ENCODE results near the gene ZBTB16.

The ZBTB16 gene

GRCh38 chr11:114109206-114110090 is 49.9 kb downstream of the ZBTB16 start:
- no peak for FAIRE-seq

DNA sequence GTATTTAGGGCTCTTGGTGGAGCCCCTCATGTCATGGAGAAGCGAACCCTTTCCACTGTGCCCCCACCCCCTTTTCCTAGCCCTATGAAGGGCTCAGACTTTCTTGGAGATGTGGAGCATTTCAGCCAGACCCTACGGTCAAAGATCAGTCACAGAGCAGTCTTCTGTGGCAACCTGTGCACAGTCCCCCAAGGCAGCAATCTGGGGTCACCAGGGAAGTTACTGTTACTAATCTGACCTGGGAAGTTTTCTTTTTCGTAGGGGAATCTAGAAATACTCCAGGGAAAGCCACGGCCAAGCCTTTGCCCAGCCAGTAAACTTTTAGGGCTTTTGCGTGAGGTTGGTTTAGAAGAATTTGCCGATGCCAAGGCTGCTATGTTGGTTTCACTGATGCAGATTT is 50.6 kb downstream of the ZBTB16 start:
- no peak for FAIRE-seq

DNA sequence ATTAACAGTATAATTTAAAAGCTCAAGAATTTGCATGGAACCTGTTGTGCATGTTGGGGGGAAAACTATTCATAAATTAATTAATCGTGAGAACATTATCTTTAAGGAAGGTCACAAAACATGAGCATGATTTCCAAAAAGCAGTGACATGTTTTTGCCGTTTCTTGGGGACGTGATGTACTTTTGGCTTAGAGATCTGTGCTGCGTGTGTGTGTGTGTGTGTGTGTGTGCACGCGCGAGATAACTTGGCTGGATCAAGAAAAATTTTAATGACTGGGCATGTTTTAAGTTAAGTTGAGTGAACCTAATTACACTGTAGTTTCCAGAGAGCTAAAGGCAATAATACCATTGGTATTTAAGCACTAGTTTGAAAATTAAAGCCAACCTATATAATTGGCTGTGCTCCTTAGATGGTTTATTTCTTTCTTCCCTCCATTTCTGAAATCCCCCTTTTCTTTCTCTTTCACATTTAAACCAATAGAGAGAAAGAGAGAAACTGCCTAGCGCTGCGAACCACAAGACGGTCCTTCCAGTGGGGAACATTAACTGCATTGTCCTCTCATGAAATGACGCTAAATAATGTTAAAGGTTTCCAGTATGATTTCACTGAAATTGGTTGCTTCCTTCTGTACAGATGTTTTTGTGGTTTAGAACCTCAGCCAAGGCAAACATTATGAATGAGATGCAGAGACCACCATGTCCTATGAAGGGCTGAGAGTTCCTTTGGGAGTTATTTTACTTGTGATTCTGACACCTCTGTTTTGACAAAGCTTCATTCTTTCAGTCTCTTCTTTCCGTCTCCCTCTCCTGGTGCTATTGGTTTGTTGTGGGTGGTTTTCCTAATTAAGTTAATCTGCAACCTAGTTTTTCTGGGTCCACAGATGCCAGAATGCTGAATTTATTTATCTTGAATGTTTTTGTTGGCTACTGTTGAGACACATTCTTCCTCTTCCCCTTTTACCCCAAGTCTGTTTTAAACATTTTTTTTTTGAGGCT is 51.7 kb downstream of the ZBTB16 start:
- FAIRE-seq: peak; percentile 81

GRCh38 chr11:114115451-114115928 is 56.0 kb downstream of the ZBTB16 start:
- FAIRE-seq: no peak

GRCh38 chr11:114116357-114116756 is 56.8 kb downstream of the ZBTB16 start:
- FAIRE-seq: no peak

GRCh38 chr11:114116800-114117199 is 57.3 kb downstream of the ZBTB16 start:
- FAIRE-seq: no peak

DNA sequence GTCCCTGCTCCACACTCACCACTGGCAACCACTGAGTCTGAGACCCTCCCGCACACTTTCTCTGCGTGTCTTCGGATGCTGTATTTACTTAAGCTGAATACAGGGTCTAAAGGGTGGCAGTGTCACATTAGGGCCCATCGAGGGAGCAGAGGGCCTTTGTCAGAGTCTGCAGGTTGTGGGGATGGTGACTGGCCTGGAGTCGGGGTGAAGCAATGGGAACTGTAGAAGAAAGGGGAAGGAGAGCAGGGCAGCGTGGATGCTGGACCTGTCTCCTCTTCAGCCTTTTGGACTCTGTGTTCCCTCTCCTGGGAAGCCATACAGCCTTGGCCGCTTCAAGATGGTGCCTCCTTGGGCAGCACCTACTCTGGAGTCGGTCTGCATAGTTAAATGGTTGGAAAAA is 61.1 kb downstream of the ZBTB16 start:
- no peak for FAIRE-seq

DNA sequence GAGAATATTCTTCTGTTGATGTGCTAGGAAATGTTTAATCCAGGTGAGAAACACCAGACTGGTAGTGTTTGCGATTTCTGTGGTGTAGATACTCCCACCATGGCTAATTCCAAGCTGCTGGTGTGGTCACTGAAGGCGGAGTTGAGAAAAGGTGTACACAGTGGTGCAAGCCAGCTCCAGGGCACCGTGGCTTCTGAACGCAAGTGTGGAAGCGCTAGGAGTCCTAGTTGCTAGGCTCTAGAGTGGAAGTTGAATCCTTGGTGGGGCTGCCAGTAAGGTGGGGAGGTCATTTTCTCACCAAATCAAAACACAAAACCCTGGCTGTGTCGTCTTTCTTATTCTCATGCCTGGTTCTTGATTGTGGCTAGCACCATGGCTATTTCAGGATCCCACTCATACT is 61.6 kb downstream of the ZBTB16 start:
- FAIRE-seq: no peak

- no peak for FAIRE-seq
Observed at GRCh38 chr11:114121804-114122504, 62.4 kb downstream of the ZBTB16 start.

- FAIRE-seq: no peak
Observed at GRCh38 chr11:114122686-114123085, 63.2 kb downstream of the ZBTB16 start.

GRCh38 chr11:114123692-114124330 is 64.3 kb downstream of the ZBTB16 start:
- no peak for FAIRE-seq

DNA sequence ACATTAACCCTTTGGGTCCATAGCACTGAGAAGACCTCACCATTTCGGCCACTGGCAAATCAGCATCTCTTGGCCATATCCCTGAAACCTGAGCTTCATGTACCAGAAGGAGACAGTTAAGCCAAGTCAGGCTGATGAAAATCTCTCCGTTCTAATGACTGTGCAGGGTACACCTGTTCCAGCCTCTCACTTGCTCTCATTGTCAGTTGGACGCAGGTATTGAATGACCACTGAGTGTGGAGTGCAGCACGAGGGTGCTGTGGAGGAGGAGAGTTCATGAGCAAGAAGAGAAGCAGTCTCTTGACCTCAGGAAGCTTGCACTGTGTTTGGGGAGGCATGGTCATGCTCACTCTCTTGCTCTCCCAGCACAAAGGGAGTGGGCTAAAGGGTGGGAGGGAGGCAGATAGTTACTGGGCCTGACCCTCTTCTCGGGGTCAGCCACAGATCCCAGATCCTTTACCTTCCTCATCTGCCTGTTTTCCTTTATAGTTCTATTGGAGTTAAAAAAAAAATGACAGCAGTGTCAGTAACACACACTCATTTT is 65.2 kb downstream of the ZBTB16 start:
- FAIRE-seq: no peak

GRCh38 chr11:114125531-114125930 is 66.0 kb downstream of the ZBTB16 start:
- no peak for FAIRE-seq

- FAIRE-seq: no peak
Observed at GRCh38 chr11:114125959-114126358, 66.4 kb downstream of the ZBTB16 start.

- no peak for FAIRE-seq
Observed at GRCh38 chr11:114128399-114128798, 68.9 kb downstream of the ZBTB16 start.

DNA sequence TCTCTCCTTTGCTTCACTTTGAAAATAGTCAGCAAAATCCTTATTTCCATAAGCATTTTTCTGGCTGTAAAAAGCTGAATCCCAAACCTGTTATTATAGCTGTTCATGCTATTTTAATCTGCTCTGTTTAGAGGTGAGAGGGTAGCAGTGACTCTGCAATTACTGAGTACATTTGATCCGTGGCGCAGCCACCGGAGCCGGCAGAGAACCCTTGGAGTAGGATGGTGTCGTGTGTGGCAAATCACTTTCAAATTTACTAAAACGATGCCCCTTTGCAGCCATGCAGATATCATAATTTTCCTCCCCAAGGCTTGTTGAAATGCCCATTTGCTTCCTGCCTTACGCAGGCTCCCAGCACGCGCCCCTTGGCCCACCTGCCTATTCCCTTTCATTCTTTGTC is 69.6 kb downstream of the ZBTB16 start:
- no peak for FAIRE-seq

GRCh38 chr11:114129699-114130098 is 70.2 kb downstream of the ZBTB16 start:
- FAIRE-seq: no peak

- no peak for FAIRE-seq
Observed at GRCh38 chr11:114130115-114130576, 70.6 kb downstream of the ZBTB16 start.

DNA sequence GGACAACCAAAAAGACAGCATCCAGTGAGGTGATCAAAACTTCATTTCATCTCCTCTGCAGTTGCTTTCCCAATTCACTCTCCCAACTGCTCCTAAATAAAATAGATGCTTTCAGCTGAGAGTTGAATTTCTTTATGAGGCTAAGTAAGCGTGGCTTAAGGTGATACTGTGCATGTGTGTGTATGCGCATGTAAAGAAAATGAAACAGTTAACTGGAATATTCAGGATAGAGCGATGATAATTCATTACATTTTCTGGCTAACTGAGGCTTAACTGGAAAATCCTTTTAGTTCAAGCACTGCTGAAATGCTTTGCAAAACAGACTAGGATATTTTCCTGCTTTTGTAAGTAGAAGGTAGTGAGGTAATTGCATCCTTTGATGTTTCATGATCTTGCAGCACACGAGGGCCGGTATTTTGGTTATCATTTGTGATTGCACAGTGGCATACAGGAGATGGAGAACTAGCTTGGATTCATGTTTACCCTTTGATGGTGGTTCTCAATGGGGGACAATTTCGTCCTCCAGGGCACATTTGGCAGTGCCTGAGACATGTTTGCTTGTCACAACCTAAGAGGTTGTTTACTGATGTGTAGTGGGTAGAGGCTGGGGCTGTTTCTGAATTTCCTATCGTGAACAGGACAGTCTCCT is 71.2 kb downstream of the ZBTB16 start:
- FAIRE-seq: no peak

- no peak for FAIRE-seq
Observed at GRCh38 chr11:114131461-114131864, 72.0 kb downstream of the ZBTB16 start.

DNA sequence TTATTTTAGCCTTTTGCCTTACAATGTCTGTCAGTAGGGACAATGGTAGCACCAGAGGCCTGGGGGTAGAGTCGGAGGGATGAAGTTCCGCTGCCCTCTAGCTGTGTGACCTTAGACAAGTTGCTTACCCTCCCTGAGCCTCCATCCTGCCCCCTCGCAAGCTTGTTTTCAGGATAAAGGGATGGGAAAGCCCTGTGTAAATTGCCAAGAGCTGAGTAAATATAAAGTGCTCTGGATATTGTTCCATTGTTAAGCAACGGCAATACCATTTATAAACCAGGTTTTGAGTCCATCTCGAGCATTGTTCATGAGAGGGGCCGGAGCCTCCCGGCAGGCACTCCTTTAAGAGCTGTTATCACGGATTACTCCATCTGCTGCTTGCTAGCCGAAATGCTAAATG is 72.9 kb downstream of the ZBTB16 start:
- FAIRE-seq: no peak

Data from endometrium (tissue), 2 donors.